ENCODE measurements around the gene MIB2.

Gene MIB2

DNA sequence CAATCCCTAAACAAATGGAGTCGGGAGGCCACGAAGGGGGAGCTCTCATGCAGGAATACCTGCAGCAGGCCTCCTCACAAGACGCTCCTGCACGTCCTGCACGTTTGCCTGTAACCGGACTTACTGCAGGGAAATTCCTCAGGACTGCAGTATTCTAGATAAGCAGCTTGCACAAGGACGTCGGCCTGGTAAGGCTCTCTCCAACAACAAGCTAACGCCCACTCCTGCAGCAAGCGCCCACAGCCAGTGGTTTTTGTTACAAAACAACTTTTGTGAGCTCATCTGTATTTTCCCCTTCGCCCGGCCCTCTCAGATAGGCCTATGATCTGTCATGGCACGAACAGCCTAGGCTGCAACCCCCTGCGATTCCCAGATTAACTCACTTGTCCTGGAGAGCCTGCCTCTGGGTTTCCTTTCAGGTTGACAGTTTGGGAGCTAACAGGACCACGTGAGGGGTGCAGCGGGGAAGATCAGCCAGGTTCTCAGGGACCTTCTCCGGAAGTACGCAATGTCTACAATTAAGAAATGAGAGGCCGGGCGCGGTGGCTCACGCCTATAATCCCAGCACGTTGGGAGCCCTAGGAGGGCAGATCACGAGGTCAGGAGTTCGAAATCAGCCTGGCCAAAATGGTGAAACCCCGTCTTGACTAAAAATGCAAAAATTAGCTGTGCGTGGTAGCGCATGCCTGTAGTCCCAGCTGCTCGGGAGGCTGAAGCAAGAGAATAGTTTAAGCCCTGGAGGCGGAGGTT is 921 bp upstream of the MIB2 start:
- peak in 1 of 2 donors; percentile 50 for DNase-seq (ENCODE audit: extremely low read depth in 1 of 2, low read depth in 1 of 2)

DNA sequence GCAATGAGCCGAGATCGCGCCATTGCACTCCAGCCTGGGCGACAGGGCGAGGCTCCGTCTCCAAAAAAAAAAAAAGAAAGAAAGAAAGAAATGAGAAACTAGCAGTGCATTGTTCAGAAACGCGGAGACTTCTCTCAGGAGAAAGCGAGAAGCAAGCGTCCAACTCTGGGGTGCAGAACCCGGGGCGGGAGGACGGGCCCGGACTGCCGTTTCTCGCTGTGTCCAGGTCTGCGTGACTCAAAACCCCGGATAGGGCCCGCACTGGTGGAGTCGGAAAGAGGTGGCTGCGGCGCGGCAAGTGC is 395 bp upstream of the MIB2 start:
- no peak for DNase-seq (ENCODE audit: extremely low read depth in 1 of 2, low read depth in 1 of 2)

DNA sequence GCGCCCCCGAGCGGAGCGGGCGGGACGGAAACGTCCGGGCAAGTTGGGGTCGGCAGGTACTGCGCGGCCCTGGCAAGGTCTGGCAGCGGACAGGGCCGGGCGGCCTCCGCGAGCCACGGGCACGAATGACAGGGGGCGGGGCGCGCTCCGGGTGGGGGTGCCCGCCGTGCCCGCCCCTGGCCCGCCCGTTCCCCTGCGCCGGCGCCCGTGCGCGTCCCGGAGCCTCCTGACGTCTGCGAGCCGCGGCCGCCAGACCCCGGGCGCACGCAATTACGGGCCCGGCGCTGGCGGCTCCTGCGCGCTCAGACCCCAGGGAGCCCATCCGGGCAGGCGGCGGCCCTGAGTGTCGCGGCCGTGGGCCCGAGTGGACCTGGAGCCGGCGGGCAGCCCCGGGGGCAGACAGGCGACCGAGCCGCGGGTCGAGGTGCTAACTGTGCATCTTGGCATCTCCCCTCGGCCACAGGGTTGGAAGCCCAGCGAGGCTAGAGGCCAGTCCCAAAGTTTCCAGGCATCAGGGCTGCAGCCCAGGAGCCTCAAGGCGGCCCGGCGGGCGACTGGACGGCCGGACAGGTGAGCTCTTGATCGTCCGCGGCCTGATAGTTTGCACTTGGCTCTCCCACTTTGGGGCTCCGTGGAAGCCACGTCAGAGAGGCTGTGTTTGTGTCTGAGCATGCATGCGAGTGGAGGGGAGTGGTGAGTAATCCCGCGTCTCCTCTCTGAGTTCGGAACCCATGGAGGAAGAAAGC is 918 bp downstream of the MIB2 start:
- no peak for DNase-seq (ENCODE audit: extremely low read depth in 1 of 2, low read depth in 1 of 2)

DNA sequence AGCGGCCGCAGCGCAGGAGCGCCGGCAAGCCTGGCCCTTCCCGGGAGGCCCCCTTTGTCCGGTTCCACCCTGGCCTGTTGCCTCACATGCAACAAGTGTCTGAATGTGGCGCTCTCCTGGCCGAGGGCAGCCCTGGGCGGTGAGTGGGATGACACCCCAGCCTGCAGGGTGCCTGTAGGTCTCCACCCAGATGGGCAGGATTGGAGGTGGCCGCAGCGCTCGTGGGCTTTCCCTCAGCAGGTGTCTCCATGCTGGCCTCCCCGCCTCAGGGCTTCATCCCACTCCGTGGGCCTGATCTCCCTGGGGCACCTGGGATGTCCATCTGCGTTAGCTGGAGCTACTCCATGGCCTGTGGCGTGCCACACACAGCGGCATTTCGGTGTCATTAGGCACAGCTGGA is 1.5 kb downstream of the MIB2 start:
- no peak for DNase-seq (ENCODE audit: extremely low read depth in 1 of 2, low read depth in 1 of 2)

DNA sequence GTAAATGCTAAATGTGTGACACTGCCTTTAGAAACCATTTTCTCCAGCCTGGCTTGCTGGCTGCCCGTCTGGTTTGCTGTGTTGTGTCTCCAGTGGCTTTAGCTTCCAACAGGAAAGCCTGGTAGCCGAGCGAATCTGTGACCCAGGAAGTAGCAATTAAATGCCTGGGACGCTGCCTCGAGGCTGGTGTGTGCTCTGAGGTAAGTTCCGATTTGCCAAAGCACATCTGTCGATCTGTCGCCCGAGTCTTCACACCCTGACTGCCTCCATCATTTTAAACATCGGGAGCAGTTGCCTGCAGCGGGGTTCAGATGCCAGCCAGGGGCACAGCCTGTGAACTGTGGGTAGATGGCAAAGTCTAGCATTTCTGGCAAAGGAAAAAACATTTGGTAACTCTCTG is 2.2 kb downstream of the MIB2 start:
- DNase-seq (ENCODE audit: extremely low read depth in 1 of 2, low read depth in 1 of 2) = no peak

DNA sequence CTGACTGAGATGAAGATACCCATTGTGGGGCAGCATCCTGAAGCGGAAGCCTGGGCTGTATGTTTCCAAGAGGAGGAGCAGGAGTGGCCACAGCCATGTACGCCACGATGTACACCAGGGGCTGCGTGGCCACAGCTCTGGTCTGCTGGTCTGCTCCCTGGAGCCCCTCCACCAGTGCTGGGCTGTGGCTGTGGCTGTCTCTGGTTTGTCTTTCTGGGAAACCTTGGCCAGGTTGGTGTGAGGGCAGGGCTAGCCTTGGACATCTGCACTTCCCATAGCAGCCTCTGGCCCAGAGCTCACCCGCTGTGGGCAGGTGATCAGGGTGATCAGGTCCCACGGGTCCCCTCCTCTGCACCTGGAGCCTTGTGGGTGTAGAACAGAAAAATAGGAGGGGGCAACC is 2.6 kb downstream of the MIB2 start:
- DNase-seq (ENCODE audit: extremely low read depth in 1 of 2, low read depth in 1 of 2) = no peak

DNA sequence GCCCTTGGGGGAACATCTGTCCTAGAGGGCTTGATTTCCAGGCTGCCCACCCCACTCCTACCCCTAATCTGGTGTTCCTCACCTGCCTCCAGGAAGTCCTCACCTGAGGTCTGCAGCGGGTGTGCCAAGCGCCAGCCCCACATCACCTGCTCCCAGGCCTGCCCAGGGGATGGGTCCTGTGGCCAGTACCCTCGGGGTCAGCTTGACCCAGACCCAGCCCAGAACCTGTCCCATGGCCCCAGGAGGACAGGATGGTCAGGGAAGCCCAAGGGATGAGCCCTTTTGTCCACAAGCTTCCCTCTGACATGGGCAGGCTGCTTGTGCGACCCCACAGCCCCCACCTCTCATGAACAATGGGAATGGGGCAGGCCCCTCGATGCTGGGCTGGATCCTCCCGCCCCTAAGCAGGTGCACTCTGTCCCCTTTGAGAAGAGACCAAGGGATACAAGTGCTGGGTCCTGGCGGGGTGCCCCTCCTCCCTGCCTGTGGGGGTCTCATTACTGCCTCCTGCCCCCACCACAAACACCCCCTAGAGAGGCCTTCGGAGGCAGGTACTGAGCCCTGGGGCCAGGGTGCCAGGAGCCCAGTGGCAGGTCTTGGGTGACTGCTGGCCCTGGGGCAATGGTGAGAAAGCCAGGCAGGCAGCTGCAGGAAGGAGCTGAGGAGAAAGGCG is 3.2 kb downstream of the MIB2 start:
- DNase-seq (ENCODE audit: extremely low read depth in 1 of 2, low read depth in 1 of 2) = no peak

DNA sequence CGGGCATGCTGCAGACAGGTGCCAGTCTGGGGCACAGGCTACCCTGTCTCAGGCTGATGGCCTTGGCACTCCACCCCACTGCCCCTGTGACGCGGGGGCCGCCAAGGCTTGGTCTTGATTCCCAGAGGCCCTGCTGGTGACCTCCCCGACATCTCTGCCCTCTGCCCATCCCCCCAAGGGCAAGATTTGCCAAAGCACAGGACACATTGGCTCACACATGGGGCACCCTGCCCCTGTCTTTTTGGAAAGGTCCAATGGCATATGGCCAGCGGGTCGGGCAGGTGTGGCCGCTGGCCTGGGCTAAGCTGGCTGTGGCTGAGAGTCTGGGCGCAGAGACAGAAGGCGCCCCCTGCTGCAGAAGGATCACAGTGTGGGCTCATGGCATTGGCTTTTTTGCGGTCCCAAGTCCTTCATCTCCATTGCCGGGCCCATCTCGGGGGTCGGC is 4.6 kb downstream of the MIB2 start:
- no peak for DNase-seq (ENCODE audit: extremely low read depth in 1 of 2, low read depth in 1 of 2)

DNA sequence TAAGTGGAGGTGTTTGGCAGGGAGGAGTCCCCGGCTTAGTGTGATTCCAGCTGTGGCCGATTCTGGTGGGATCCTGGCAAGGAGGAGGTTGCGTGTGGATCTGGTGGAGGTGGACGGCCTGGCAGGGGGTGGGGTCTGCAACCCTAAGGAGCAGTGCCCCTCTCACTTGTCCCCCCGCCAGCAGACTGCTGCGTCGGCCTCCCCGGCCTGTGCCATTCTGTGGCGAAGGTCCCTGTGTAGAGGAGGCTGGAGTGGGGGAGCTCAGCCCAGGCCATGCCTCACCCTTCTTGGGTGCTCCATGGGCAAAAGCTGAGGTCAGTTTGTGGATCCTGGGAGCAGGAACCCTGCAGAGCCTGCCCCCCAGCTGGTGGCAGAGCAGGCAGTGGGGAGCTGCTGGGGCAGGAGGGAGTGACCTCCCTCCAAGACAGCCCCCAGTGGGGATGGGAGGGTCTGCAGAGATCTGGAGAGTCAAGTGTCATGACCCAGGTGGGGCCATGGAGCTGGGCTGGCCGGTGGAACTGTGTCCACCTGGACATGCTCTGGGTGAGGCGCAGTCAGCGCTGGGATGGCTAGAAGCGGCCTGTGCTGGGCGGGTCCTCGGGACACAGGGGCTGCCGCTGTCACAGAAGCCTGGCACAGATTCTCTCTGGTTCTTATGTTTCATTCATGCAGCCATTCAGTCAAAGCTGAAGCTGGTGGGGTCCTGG is 5.3 kb downstream of the MIB2 start:
- DNase-seq (ENCODE audit: extremely low read depth in 1 of 2, low read depth in 1 of 2) = no peak

DNA sequence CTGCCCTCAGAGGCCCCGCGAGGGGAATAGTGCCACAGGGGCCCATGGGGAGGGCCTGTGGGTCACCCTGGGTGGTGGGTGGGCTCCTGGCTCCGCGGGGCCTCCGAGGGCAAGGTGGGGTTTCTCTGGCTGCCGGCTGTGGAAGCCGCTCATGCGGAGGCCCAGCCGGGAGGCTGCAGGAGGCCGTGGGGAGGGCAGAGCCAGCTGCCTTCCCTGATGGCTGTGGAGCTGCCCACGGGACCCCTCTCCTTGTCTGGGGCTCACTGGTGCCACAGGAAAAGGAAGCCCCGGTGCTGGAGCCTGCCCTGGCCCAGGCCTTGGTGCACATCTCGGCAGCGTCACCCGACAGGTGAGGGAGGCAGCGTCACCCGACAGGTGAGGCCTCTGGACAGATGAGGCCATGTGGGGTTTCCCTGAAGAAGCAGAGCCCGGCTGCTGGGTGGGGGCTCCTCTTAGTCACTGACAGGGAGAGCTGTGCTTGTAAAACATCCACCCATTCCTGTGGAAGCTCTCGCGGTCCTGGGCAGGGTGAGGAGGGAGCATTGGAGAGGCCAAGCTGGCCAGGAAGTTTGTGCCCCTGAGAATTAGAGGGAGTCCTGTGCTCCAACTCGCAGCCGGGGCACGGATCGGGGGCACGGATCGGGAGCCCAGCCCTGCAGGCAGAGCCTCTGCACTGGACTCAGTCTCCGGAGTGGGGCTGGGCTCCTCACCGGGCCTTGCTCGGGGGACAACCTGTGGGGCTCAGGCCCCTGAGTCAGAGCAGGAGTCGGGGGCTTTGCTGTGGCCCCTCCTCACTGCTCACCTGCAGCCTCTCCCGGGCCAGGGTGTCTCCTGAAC is 6.1 kb downstream of the MIB2 start:
- no peak for DNase-seq (ENCODE audit: extremely low read depth in 1 of 2, low read depth in 1 of 2)

DNA sequence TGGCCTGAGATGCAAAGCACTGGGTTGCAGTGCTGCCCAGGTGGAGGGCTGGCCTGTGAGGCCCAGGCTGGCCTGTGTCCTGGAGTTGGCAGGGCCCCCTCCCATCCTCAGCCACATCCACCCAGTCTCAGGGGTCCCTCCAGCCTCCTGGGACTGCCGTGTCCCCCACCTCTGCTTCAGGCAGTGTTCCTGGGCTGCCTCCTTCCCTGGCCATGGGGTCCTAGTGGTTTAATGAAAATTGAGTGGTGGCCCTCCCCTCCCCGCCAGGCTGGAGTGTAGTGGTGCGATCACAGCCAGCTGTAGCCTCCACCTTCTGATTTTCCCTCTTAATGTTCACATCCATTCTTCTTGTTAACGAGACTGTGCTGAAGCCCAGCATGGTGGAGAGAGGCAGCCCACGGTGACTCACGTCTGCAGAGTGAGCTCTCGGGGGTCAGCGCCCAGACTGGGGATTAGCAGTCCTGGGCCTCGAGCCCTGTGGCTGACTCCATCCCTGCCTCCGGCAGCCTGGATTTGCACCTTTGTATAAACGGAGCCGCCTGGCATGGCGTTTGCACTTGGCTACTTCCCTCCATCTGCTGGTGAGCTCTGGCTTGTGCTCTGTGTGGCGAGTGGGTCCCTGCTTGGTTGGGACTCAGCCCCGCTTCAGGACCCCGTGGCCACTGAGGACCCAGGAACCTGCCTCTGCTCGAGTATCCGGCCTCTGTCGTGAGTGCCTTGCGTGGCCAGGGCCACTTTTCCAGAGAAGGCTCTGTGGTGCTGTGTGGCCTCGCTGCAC is 6.9 kb downstream of the MIB2 start:
- DNase-seq (ENCODE audit: extremely low read depth in 1 of 2, low read depth in 1 of 2) = no peak

DNA sequence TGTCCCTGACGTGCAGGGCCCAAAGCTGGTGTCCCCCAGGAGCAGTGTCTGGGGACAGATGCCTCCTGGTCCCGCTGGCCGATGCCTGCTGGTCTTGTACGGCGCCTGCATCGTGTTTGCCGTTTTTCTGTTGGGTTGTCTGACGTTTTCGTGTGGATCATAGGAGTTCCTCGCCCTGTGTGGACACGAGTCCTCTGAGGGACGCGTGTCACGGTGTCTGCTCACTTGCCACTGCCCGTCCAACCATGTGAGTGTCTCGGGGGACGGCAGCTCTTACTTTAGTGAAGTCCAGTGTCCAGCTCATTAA is 7.4 kb downstream of the MIB2 start:
- DNase-seq (ENCODE audit: extremely low read depth in 1 of 2, low read depth in 1 of 2) = no peak

DNA sequence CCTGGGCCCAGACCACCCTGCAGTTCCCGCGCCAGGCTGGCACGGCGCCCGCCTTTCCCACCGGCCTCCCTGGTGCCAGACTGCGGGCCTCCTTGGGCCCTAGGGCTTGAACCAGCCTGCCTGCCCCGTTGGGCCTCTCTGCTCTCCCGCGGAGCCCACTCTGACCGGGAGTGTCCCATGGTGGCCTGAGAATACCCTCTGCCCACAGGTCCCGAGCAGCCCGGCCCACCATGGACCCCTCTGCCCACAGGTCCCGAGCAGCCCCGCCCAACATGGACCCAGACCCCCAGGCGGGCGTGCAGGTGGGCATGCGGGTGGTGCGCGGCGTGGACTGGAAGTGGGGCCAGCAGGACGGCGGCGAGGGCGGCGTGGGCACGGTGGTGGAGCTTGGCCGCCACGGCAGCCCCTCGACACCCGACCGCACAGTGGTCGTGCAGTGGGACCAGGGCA is 7.9 kb downstream of the MIB2 start:
- no peak for DNase-seq (ENCODE audit: extremely low read depth in 1 of 2, low read depth in 1 of 2)

DNA sequence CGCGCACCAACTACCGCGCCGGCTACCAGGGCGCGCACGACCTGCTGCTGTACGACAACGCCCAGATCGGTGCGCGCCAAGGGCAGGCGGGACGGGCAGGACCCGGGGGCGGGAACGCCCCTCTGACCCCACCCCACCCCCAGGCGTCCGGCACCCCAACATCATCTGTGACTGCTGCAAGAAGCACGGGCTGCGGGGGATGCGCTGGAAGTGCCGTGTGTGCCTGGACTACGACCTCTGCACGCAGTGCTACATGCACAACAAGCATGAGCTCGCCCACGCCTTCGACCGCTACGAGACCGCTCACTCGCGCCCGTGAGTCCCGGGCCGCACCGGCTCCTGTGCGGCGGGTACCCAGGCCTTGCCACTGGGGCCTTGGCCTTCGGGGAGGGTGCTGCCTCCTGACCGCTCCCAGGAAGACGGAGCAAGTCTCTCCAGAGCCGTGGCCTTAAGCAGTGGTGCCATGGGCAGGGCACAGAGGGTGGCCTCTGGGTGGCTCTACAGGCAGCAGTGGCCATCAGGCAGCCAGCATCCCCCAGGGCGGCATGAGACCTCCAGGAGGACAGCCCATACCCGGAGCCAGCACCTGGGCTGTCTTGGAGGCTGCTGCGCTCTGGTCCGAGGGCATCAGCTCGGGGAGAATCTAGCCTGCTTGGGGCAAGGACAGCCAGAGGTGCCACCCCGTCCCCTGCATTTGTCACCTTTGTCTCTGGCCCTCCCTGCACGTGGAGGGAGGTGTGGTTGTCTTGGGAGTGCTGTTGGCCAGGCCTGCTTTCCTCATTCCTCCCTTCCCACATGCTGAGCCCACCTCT is 8.5 kb downstream of the MIB2 start:
- DNase-seq (ENCODE audit: extremely low read depth in 1 of 2, low read depth in 1 of 2) = no peak

DNA sequence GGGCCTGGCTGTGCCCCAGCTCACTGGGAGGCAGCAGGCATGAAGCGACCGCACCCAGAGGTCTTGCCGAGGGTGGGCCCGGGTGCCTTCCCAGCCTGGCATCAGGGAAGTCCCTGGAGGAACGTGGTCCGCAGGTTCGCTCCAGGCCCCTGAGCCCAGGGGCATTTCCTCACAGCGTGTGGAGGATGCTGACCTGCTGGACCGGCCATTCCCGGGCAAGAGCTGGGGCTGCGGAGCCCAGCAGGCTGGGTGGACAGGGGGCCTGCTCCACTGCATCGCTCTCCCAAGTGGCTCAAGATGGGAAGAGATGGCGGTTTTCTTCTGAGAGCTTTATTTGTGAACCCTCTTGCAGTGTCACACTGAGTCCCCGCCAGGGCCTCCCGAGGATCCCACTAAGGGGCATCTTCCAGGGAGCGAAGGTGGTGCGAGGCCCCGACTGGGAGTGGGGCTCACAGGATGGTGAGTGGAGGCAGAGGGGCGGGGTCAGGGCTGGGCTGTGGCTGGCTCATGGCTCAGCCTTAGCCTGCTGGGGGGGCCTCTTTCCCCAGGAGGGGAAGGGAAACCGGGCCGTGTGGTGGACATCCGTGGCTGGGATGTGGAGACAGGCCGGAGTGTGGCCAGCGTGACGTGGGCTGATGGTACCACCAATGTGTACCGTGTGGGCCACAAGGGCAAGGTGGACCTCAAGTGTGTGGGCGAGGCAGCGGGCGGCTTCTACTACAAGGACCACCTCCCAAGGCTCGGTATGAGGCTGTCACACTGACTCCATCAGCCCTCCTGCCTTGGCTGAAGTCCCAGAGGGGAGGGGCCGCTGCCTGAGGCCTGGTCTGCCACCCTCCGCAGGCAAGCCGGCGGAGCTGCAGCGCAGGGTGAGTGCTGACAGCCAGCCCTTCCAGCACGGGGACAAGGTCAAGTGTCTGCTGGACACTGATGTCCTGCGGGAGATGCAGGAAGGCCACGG is 9.4 kb downstream of the MIB2 start:
- no peak for DNase-seq (ENCODE audit: extremely low read depth in 1 of 2, low read depth in 1 of 2)

DNA sequence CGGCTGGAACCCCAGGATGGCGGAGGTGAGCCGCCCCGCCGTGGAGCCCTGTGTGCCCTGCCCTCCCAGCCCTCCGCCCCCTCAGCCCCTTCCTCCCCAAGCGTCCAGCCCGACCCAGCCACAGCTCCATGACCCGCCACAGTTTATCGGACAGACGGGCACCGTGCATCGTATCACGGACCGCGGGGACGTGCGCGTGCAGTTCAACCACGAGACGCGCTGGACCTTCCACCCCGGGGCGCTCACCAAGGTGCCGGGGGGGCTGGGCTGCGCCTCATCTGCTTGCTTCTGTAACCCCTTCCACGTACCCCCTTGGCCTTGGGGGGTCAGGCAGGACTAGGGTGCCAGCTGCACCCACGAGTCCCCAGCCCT is 10.1 kb downstream of the MIB2 start:
- no peak for DNase-seq (ENCODE audit: extremely low read depth in 1 of 2, low read depth in 1 of 2)

DNA sequence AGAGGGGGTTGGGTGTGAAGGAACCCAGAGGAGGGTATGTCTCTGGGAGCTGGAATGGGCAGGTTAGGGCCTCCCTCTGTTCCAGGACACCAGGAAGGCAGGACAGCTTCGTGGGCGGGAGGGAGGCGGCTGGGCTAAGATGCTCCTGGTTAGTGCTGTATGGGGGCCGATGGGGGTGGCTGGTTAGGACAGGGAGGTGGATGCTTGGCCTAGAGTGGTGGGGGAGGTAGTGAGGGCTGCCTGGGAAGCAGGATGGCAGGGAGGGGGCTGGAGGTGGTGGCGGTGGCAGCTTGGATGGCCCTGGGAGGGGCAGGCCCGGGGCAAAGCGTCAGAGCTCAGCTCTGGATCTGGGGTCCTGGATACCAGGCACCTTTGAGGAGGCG is 10.5 kb downstream of the MIB2 start:
- DNase-seq (ENCODE audit: extremely low read depth in 1 of 2, low read depth in 1 of 2) = no peak

All from stimulated activated CD8-positive, alpha-beta memory T cell treated with anti-CD3 and anti-CD28 coated beads, Interleukin-7, amount 100 ng/mL, for 48 hours (primary cell).